Fibroblast of lung (primary cell): ENCODE results near the gene EDC4.

Experiments
- EZH2 ChIP-seq: IDR thresholded peaks from 2 replicates; pipeline ENCODE4 v1.5.1; 2012; ENCODE audit warnings: low read length, control low read depth, mild to moderate bottlenecking; ENCODE audit errors: missing control alignments
- TF ChIP-seq, protein P1 (sequence below), 2 donors: IDR thresholded peaks in 1 of 2; conservative IDR thresholded peaks in 1 of 2; 1 replicate in 1 of 2; 2 replicates in 1 of 2; pipeline ENCODE4 v1.5.1; 2011 to 2012; ENCODE audit warnings: low read length in 2 of 2, control low read depth in 1 of 2, inconsistent platforms in 1 of 2, low read depth in 1 of 2, mild to moderate bottlenecking in 1 of 2

DNA sequence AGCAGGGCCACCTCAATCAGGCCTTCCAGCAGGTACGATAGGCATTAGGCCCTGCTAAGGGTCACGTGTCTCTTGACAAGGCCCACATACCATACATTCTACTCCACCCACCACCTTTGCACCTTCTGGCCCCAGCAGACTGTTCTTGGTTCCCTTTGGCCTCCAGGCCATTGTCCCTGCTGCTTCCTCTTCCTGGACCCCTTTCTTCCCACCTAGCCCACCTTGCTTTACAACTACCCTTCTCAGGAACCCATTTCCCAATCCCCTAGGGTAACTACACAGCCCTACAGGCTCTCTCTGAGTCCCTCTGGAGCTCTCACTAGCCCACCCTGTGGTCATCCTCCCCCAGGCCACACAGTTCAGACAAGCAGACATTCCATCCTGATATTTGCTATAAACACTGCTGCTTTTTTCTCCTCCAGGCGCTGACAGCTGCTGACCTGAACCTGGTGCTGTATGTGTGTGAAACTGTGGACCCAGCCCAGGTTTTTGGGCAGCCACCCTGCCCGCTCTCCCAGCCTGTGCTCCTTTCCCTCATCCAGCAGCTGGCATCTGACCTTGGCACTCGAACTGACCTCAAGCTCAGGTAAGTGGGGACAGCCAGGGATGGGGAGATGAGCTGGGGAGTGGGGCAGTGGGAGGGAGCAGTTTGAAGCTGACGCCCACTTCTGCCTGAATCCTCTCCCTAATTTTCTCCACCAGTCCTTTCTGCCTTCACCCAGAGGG, 10.5 kb downstream of the EDC4 start:
- TF ChIP-seq, protein P1, sequence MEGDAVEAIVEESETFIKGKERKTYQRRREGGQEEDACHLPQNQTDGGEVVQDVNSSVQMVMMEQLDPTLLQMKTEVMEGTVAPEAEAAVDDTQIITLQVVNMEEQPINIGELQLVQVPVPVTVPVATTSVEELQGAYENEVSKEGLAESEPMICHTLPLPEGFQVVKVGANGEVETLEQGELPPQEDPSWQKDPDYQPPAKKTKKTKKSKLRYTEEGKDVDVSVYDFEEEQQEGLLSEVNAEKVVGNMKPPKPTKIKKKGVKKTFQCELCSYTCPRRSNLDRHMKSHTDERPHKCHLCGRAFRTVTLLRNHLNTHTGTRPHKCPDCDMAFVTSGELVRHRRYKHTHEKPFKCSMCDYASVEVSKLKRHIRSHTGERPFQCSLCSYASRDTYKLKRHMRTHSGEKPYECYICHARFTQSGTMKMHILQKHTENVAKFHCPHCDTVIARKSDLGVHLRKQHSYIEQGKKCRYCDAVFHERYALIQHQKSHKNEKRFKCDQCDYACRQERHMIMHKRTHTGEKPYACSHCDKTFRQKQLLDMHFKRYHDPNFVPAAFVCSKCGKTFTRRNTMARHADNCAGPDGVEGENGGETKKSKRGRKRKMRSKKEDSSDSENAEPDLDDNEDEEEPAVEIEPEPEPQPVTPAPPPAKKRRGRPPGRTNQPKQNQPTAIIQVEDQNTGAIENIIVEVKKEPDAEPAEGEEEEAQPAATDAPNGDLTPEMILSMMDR (conservative IDR thresholded peaks at IDR 0.05 in 1 of 2, IDR thresholded peaks at IDR 0.05 in 1 of 2; ENCODE audit: low read depth in 1 of 2, low read length in 2 of 2) = no peak
- no peak for TF ChIP-seq EZH2
